Measurements from ENCODE around the gene NKD2. TPM values are rescaled to one million over a fixed set of nuclear protein-coding genes. Genes with fewer than 3 reads are reported as not detected.

NKD2 gene
- total RNA-seq, 1 donor: 2.2 TPM

DNA sequence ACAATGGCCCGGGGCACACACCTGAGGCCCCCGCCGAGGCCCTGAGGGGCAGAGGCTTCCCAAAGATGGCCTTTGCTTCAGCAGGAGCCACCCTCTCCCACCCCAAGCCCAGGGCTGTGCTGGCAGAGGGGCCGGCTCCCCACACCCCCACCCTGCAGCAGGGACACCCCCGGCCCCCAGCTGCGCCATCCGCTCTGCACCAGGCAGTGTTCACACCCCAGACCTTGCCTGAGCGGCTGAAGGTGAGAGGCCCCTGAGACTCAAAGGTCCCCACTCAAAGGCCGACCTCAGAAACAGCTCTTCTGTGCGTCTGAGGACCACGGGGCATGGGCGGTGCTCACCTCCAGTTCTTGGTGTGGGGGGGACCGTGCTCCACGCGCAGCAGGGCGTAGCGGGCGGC, 65.6 kb downstream of the NKD2 start:
- H3K4me3 ChIP-seq (ENCODE audit: low read depth, low read length): no peak overlapping the region
- no peak for DNase-seq (ENCODE audit: low read depth)
- TF ChIP-seq, protein P1, sequence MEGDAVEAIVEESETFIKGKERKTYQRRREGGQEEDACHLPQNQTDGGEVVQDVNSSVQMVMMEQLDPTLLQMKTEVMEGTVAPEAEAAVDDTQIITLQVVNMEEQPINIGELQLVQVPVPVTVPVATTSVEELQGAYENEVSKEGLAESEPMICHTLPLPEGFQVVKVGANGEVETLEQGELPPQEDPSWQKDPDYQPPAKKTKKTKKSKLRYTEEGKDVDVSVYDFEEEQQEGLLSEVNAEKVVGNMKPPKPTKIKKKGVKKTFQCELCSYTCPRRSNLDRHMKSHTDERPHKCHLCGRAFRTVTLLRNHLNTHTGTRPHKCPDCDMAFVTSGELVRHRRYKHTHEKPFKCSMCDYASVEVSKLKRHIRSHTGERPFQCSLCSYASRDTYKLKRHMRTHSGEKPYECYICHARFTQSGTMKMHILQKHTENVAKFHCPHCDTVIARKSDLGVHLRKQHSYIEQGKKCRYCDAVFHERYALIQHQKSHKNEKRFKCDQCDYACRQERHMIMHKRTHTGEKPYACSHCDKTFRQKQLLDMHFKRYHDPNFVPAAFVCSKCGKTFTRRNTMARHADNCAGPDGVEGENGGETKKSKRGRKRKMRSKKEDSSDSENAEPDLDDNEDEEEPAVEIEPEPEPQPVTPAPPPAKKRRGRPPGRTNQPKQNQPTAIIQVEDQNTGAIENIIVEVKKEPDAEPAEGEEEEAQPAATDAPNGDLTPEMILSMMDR (IDR thresholded peaks at IDR 0.05; ENCODE audit: insufficient read depth, low read depth, low read length): no peak

DNA sequence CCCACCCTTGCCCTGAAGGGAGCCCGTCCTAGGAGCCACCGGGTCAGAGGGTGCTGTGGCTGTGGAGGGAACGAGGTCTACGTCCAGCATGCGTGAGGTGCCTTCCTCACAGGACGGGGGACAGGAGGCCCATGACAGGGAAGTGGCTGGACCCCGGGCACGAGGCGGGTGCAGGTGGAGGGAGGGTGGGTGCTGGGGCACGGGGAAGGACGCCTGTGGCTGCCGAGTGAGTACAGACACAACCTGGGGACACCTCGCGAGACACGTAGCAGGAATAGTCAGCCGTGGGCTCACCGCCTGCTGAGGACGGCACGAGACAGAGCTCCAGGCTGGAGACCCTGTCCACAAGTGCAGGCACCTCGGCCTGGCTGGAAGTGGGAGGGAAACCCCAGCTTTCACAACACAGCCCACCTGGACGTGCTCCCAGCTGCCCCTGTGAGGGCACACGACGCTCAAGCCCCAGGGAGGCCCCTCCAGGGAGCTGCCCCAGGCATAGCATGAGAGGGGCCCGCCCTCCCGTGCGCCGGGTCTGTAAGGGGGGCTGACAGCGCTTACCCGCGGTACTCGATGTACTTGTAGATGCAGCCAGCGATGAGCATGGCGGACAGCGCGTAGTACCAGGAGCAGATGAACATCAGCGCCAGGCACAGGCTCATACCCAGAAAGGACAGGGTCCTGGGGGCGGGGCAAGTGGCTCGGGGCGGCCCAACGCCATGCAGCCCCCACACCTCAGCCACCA, 66.4 kb downstream of the NKD2 start:
- TF ChIP-seq, protein P1 (IDR thresholded peaks at IDR 0.05; ENCODE audit: insufficient read depth, low read depth, low read length): no peak
- no peak for DNase-seq (ENCODE audit: low read depth)
- no peak overlapping the region for H3K4me3 ChIP-seq (ENCODE audit: low read depth, low read length)

DNA sequence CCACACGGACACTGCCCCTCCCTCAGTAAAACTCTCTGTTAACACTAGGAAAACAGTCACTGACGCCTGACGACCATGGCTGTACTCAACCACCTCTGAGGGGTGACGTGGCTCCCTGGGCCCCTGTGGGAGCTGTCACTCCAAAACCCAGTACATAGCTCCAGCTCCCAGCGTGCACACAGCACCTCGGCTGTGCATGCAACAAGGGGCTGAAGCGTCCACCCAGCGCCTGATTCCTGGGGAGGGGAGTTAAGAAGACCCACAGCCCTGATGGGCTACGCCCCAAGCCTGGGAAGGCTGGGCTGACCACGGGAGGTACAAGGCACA, 66.9 kb downstream of the NKD2 start:
- TF ChIP-seq, protein P1 (IDR thresholded peaks at IDR 0.05; ENCODE audit: insufficient read depth, low read depth, low read length): no peak
- H3K4me3 ChIP-seq (ENCODE audit: low read depth, low read length): no peak overlapping the region
- DNase-seq (ENCODE audit: low read depth): no peak

DNA sequence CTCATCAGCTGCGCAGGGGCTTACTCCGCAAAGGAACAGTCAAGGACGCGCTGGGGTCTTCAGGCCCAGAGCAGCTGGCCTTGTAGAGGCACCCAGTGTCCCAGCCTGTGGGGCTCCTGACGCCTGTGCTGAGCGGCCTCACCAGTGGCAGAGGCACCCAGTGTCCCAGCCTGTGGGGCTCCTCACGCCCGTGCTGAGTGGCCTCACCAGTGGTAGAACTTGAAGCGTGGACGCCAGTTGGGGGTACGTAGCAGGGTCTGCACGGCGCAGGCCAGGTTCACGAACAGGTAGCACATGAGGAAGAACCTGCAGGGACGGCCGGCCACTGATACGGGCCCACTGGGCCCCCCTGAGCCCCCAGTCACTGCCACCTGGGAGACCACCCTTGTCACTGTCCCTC, 67.3 kb downstream of the NKD2 start:
- H3K4me3 ChIP-seq (ENCODE audit: low read depth, low read length): no peak overlapping the region
- TF ChIP-seq, protein P1 (IDR thresholded peaks at IDR 0.05; ENCODE audit: insufficient read depth, low read depth, low read length): no peak

DNA sequence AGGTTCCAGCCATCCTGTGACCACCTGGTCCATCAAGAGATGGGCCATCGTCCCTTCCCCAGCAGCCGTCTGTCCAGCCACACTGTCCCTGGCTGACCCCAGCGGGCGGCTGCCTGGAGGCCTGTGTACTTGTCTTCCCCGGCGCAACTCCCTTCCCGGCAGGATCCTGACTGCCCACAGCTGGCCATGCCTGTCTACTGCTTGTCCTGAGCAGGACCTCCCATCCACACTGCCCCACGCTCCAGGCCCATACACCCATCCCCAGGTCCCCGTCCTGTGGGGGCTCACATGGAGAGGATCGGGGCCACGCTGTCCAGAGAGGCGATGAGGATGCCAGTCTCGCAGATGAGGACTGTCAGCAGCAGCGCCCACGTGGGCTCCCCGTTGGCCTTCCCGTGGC, 67.8 kb downstream of the NKD2 start:
- no peak overlapping the region for H3K4me3 ChIP-seq (ENCODE audit: low read depth, low read length)
- DNase-seq (ENCODE audit: low read depth): no peak
- TF ChIP-seq, protein P1 (IDR thresholded peaks at IDR 0.05; ENCODE audit: insufficient read depth, low read depth, low read length): no peak

More for the DNA sequence above, 67.3 kb downstream of the NKD2 start:
- no peak for DNase-seq (ENCODE audit: low read depth)

DNA sequence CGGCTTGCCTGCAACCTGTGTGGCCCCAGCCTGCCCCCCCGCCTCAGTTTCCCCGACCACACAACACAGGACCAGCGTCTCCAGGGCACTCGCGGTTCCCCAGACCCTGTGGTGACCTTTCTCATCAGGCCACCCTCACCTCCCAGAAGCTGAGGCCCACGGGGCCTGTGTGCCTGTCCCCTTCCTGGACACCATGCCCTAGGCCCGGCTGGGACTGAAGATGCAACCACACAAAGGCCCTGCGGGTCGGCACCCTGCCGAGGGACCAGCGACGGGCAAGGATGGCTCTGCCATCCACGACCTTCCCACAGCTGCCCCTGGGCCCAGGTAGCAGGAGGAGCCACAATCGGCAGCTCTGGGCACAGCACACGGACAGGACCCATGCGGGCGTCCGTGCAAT, 68.4 kb downstream of the NKD2 start:
- TF ChIP-seq, protein P1 (IDR thresholded peaks at IDR 0.05; ENCODE audit: insufficient read depth, low read depth, low read length): no peak
- DNase-seq (ENCODE audit: low read depth): no peak

DNA sequence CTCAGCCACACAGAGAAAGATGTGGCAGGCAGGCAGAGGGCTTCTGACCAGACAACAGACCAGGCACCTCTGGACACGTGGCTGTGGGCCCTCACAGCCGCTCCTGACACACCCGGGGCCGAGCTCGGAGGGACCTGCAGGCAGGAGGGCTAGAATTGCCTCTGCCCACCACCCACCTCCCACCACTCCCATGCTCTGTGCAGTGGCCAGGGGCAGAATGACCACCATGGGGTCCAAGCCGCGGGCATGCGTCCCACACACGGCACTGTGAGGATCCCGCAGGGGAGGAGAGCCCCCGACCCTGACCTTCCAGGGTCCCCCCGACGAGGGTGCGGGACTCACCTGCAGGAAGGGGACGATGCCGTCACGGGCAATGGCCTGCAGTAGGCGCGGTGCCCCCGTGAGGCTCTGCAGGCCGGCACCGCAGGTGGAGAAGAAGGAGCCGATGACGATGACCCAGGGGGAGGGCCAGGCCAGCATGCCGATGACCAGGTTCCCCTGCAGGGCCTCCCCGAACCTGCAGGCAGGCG, 69.0 kb downstream of the NKD2 start:
- DNase-seq (ENCODE audit: low read depth): no peak
- TF ChIP-seq, protein P1 (IDR thresholded peaks at IDR 0.05; ENCODE audit: insufficient read depth, low read depth, low read length): no peak
- no peak overlapping the region for H3K4me3 ChIP-seq (ENCODE audit: low read depth, low read length)

More for the DNA sequence above, 68.4 kb downstream of the NKD2 start:
- H3K4me3 ChIP-seq (ENCODE audit: low read depth, low read length): no peak overlapping the region

Data from fibroblast of villous mesenchyme (primary cell).